Activated CD4-positive, alpha-beta T cell treated with anti-CD3 and anti-CD28 coated beads, Interleukin-2, amount 50 U/mL, for 4 hours (primary cell): ENCODE measurements around the gene ARPC1B.
"Not testable (repeated sequence)": the region's sequence is repeated elsewhere in the genome, so short reads cannot be mapped to it uniquely, and the experiment has no call there.

Experiments used
- DNase-seq, 2 experiments: peaks; one replicate each; pipeline ENCODE4 v3.0.0-alpha.2; 2020

ARPC1B gene

GRCh38 chr7:99410635-99411034 lies 36.1 kb downstream of the ARPC1B start:
- DNase-seq = no peak

- not testable (repeated sequence) for DNase-seq
These were observed 41.1 kb downstream of the ARPC1B start for GRCh38 chr7:99415513-99416127.

- DNase-seq = no peak
These were observed 43.7 kb downstream of the ARPC1B start for GRCh38 chr7:99418260-99418659.

- DNase-seq = no peak
These were observed 44.9 kb downstream of the ARPC1B start for GRCh38 chr7:99419323-99420021.

GRCh38 chr7:99420213-99420612 lies 45.7 kb downstream of the ARPC1B start:
- DNase-seq = no peak

GRCh38 chr7:99420986-99421385 lies 46.5 kb downstream of the ARPC1B start:
- no peak for DNase-seq

- DNase-seq = no peak
These were observed 47.7 kb downstream of the ARPC1B start for GRCh38 chr7:99422186-99422585.

- DNase-seq = no peak
These were observed 48.1 kb downstream of the ARPC1B start for GRCh38 chr7:99422625-99423024.

- DNase-seq = no peak
These were observed 50.6 kb downstream of the ARPC1B start for GRCh38 chr7:99424932-99425730.

GRCh38 chr7:99428972-99429566 lies 54.5 kb downstream of the ARPC1B start:
- no peak for DNase-seq

GRCh38 chr7:99429756-99430155 lies 55.2 kb downstream of the ARPC1B start:
- DNase-seq = no peak

- DNase-seq = not testable (repeated sequence)
These were observed 57.4 kb downstream of the ARPC1B start for GRCh38 chr7:99431756-99432540.

GRCh38 chr7:99433158-99433557 lies 58.6 kb downstream of the ARPC1B start:
- no peak for DNase-seq

GRCh38 chr7:99437946-99438572 lies 63.5 kb downstream of the ARPC1B start:
- no peak for DNase-seq

- DNase-seq = peak; percentile 88 to 91
These were observed 64.3 kb downstream of the ARPC1B start, which contains the start of the genes CPSF4 and PTCD1 for GRCh38 chr7:99438573-99439480. Gene CPSF4 (plus strand): TSS chr7:99438943. CDS start chr7:99439083, 140 bp downstream. Gene PTCD1 (minus strand): TSS chr7:99438798. CDS start chr7:99435242, 3,556 bp downstream.

GRCh38 chr7:99440195-99440594 lies 65.7 kb downstream of the ARPC1B start:
- no peak for DNase-seq
